A549 (cell line): ENCODE data around the gene ATG10. TPM values are rescaled to one million over a fixed set of nuclear protein-coding genes. Genes with fewer than 3 reads are reported as not detected.
"Not testable (repeated sequence)": the region's sequence is repeated elsewhere in the genome, so short reads cannot be mapped to it uniquely, and the experiment has no call there.

Experiments used
- ATAC-seq, 2 experiments: fragments of 200-7000 bp in 1 of 2; fragments of >200 bp in 1 of 2; cut with Nextera tagmentation in 1 of 2; cut with Tn5 transposase in 1 of 2; 3 replicates each; pipeline versions ENCODE4 v1.8.0 to v1.9.1; 2018 to 2020; ENCODE audit warnings: mild to moderate bottlenecking in 1 of 2, moderate library complexity in 1 of 2
- CTCF ChIA-PET: fragments of 300-600 bp; sonication (Branson Sonifier 250); formaldehyde crosslinking; extraction: SDS; loops from one replicate; lab custom pipeline; 2021; ENCODE audit warnings: antibody characterized with exemption, inconsistent platforms; lab: Yijun Ruan, JAX
- POLR2A ChIA-PET: fragments of 350-600 bp; formaldehyde crosslinking; extraction: SDS; loops from one replicate; lab custom pipeline; 2021; ENCODE audit warnings: antibody characterized with exemption, inconsistent platforms; lab: Yijun Ruan, JAX
- DNase-seq, 2 experiments: peaks; one replicate each; pipeline versions ENCODE4 v3.0.0 to v3.0.0-alpha.2; 2011 to 2016; ENCODE audit warnings: low read depth in 1 of 2, low spot score in 1 of 2
- FAIRE-seq: peaks from 2 replicates; lab custom pipeline; 2011; peaks lifted over from hg19 to GRCh38; lab: Jason Lieb, UNC
- H3K27ac ChIP-seq, 2 experiments: fragments of >200 bp; sonication (Bioruptor Twin); formaldehyde crosslinking; 3 replicates each; pipeline ENCODE4 v1.5.1; 2016 to 2017
- H3K4me1 ChIP-seq: fragments of >200 bp; sonication (Bioruptor Twin); formaldehyde crosslinking; 3 replicates; pipeline ENCODE4 v1.6.1; 2016
- H3K4me2 ChIP-seq: fragments of >200 bp; sonication (Bioruptor Twin); formaldehyde crosslinking; 3 replicates; pipeline ENCODE4 v1.6.1; 2016
- H3K4me3 ChIP-seq: fragments of >200 bp; sonication (Bioruptor Twin); formaldehyde crosslinking; 3 replicates; pipeline ENCODE4 v1.5.1; 2016
- H3K9me3 ChIP-seq: fragments of >200 bp; sonication (Bioruptor Twin); formaldehyde crosslinking; 3 replicates; pipeline ENCODE4 v1.6.1; 2016
- BHLHE40 ChIP-seq: IDR thresholded peaks from 2 replicates; pipeline ENCODE4 v1.6.1; 2012; ENCODE audit warnings: low read depth, low read length, inconsistent platforms
- CTCF ChIP-seq: fragments of >200 bp; sonication (Bioruptor Twin); formaldehyde crosslinking; IDR thresholded peaks from 3 replicates; pipeline ENCODE4 v1.5.1; 2016
- E2F6 ChIP-seq: IDR thresholded peaks from 2 replicates; pipeline ENCODE4 v1.6.1; 2012; ENCODE audit warnings: low read depth, borderline replicate concordance
- EHF ChIP-seq: fragments of 250-450 bp; sonication (Bioruptor Pico); IDR thresholded peaks from 2 replicates; pipeline ENCODE4 v1.5.0; 2020; ENCODE audit warnings: mild to moderate bottlenecking
- EHMT2 ChIP-seq: fragments of 200-600 bp; sonication (generic); IDR thresholded peaks from 2 replicates; pipeline ENCODE4 v1.6.1; 2016; ENCODE audit warnings: antibody characterized with exemption, low read depth, mild to moderate bottlenecking, moderate library complexity
- ELK1 ChIP-seq: fragments of 150-350 bp; IDR thresholded peaks from 2 replicates; pipeline ENCODE4 v1.6.1; 2014; ENCODE audit warnings: low read depth, mild to moderate bottlenecking, low read length
- GATA3 ChIP-seq: IDR thresholded peaks from 2 replicates; pipeline ENCODE4 v1.6.1; 2012; ENCODE audit warnings: borderline replicate concordance
- HEYL ChIP-seq: fragments of 250-450 bp; sonication (Bioruptor Pico); IDR thresholded peaks from 2 replicates; pipeline ENCODE4 v1.8.0; 2021; ENCODE audit warnings: mild to moderate bottlenecking, moderate library complexity
- HMGXB4 ChIP-seq: fragments of 250-450 bp; sonication (Bioruptor Pico); IDR thresholded peaks from 2 replicates; pipeline ENCODE4 v1.5.0; 2021; ENCODE audit warnings: mild to moderate bottlenecking, moderate library complexity, borderline replicate concordance
- HOXA7 ChIP-seq: fragments of 250-450 bp; sonication (Bioruptor Pico); IDR thresholded peaks from 2 replicates; pipeline ENCODE4 v1.5.0; 2020; ENCODE audit warnings: mild to moderate bottlenecking, moderate library complexity
- JUN ChIP-seq, 2 experiments: fragments of >200 bp; sonication (Bioruptor Twin); formaldehyde crosslinking; IDR thresholded peaks; 2 replicates in 1 of 2; 3 replicates in 1 of 2; pipeline ENCODE4 v1.6.1; 2016 to 2017
- MAFK ChIP-seq: fragments of 450-650 bp; IDR thresholded peaks from 2 replicates; pipeline ENCODE4 v1.6.1; 2014; ENCODE audit not compliant: partially characterized antibody
- MAZ ChIP-seq: fragments of 150-350 bp; IDR thresholded peaks from 2 replicates; pipeline ENCODE4 v1.6.1; 2014; ENCODE audit warnings: antibody characterized with exemption, low read depth, low read length, borderline replicate concordance
- NFE2L2 ChIP-seq: fragments of 150-350 bp; conservative IDR thresholded peaks from 2 replicates; pipeline ENCODE4 v1.6.1; 2014; ENCODE audit warnings: low read length
- NPAS2 ChIP-seq: fragments of 250-450 bp; sonication (Bioruptor Pico); IDR thresholded peaks from 2 replicates; pipeline ENCODE4 v1.8.0; 2022; ENCODE audit warnings: mild to moderate bottlenecking, moderate library complexity, borderline replicate concordance
- PHF8 ChIP-seq: fragments of 200-600 bp; sonication (generic); IDR thresholded peaks from 2 replicates; pipeline ENCODE4 v1.6.1; 2016; ENCODE audit warnings: low read depth, mild to moderate bottlenecking, antibody characterized with exemption, moderate library complexity, borderline replicate concordance
- RARB ChIP-seq: fragments of 250-450 bp; sonication (Bioruptor Pico); IDR thresholded peaks from 2 replicates; pipeline ENCODE4 v1.8.0; 2021; ENCODE audit warnings: mild to moderate bottlenecking, moderate library complexity
- RCOR1 ChIP-seq: fragments of 150-350 bp; IDR thresholded peaks from 2 replicates; pipeline ENCODE4 v1.6.1; 2014; ENCODE audit warnings: antibody characterized with exemption, low read length, low read depth
- TFCP2L1 ChIP-seq: fragments of 250-450 bp; sonication (Bioruptor Pico); IDR thresholded peaks from 2 replicates; pipeline ENCODE4 v1.5.0; 2021; ENCODE audit warnings: mild to moderate bottlenecking
- TP53 ChIP-seq: fragments of 250-450 bp; sonication (Bioruptor Pico); IDR thresholded peaks from 2 replicates; pipeline ENCODE4 v1.5.0; 2021; ENCODE audit warnings: mild to moderate bottlenecking, moderate library complexity
- WGBS: methylation state at CpG from one replicate; pipeline ENCODE4 v1.1.6; 2017; ENCODE audit errors: missing lambda C conversion rate; 5-methylcytosine and 5-hydroxymethylcytosine counted together
- polyA plus RNA-seq, 4 experiments: library from polyadenylated mRNA; depleted of rRNA in 3 of 4; stranded (reverse); fragments of >200 nt; fragmentation: RNase III in 1 of 4; extraction: RNeasy Plus Mini Kit Qiagen cat#74134 plus additional on column Dnase treatment in 1 of 4; gene quantifications; 2 replicates in 3 of 4; 3 replicates in 1 of 4; pipeline ENCODE4 v1.2.3, GENCODE V29; 2011 to 2017

The ATG10 gene
- polyA plus RNA-seq, 2 of the 4 experiments (the other 2 are of a cell fraction) = 12.7 to 17.9 TPM

- ChIA-PET CTCF (no interaction called here), POLR2A (no interaction called here)
- no peak for ATAC-seq
- TF ChIP-seq RARB = no peak
- no peak for TF ChIP-seq HOXA7 (CRISPR knock-in tag)
- no peak for TF ChIP-seq ELK1
- TF ChIP-seq MAZ = no peak
- TF ChIP-seq HMGXB4 (CRISPR knock-in tag) = no peak
- TF ChIP-seq EHF = no peak
- no peak for TF ChIP-seq EHMT2
- TF ChIP-seq JUN (IDR thresholded peaks at IDR 0.05) = no peak
- TF ChIP-seq TFCP2L1 (CRISPR knock-in tag) = no peak
- no peak for TF ChIP-seq MAFK
- TF ChIP-seq E2F6 = no peak
- TF ChIP-seq BHLHE40 = no peak
- TF ChIP-seq HEYL (CRISPR knock-in tag) = no peak
- no peak for TF ChIP-seq NPAS2 (CRISPR knock-in tag)
- no peak for TF ChIP-seq RCOR1
- no peak for TF ChIP-seq NFE2L2
- no peak for TF ChIP-seq GATA3
- TF ChIP-seq CTCF = no peak
- TF ChIP-seq TP53 (CRISPR knock-in tag) = no peak
- no peak for TF ChIP-seq PHF8
- DNase-seq = no peak
- 67% methylated on average over 4 of the region's 4 CpGs for WGBS
- Histone ChIP-seq H3K4me2 (no peak overlapping the region), H3K27ac (no peak overlapping the region), H3K4me1 (no peaks in the 10 kb centered on the region), H3K4me3 (no peak overlapping the region), H3K9me3 (no peaks in the 10 kb centered on the region)
- no peak for FAIRE-seq
Measured at GRCh38 chr5:82031220-82032119, 59.6 kb downstream of the ATG10 start.

- DNase-seq, FAIRE-seq, H3K4me3 ChIP-seq, POLR2A ChIA-PET, H3K4me2 ChIP-seq, H3K4me1 ChIP-seq, ATAC-seq, H3K27ac ChIP-seq: not testable (repeated sequence)
- H3K9me3 ChIP-seq = peaks cover 21% of the 10 kb centered on the region
- 78% methylated on average over 1 of the region's 1 CpG for WGBS
- CTCF ChIA-PET = interaction anchor here (1.0 kb wide), 1 partner anchor 34 kb away, joined by 3 read pairs; no protein-coding TSS in a partner anchor
Measured at GRCh38 chr5:82042894-82043293, 71.1 kb downstream of the ATG10 start.
